Fibroblast of pulmonary artery (primary cell): Measurements from ENCODE around the gene ZNF28.
A peak's percentile ranks its signal among the peaks of the same experiment; 100 is the strongest.
"Not testable (repeated sequence)": the region's sequence is repeated elsewhere in the genome, so short reads cannot be mapped to it uniquely, and the experiment has no call there.

Experiments
- DNase-seq: peaks from one replicate; pipeline ENCODE4 v3.0.0-alpha.2; 2010; ENCODE audit warnings: low read depth
- H3K4me3 ChIP-seq: replicated peaks from 2 replicates; pipeline ENCODE4 v1.5.1; 2011; ENCODE audit warnings: low read depth, mild to moderate bottlenecking, control low read depth, low read length, moderate library complexity
- CTCF ChIP-seq: IDR thresholded peaks from 2 replicates; pipeline ENCODE4 v1.5.1; 2011; ENCODE audit warnings: mild to moderate bottlenecking, control low read depth, low read length, inconsistent platforms; ENCODE audit errors: missing control alignments

The ZNF28 gene

GRCh38 chr19:52809801-52810200, 11.6 kb downstream of the ZNF28 start:
- no peak overlapping the region for H3K4me3 ChIP-seq
- DNase-seq = no peak
- no peak for TF ChIP-seq CTCF

- not testable (repeated sequence) for H3K4me3 ChIP-seq, DNase-seq
Measured at GRCh38 chr19:52799950-52800640, 21.3 kb downstream of the ZNF28 start.

DNA sequence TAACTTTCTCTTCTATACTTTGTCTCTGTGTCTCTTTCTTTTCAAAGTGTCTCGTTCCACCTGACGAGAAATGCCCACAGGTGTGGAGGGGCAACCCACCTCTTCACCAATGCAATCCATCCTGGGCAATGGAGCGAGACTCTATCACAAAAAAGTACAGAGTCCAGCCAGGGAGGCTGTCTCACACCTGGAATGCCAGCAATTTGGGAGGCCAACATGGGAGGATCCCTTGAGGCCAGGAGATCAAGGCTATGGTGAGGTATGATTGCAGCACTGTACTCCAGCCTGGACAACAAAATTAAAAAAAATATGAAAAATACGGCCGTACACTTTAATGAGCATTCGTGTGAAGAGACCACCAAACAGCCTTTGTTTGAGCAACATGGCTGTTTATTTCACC, 32.0 kb downstream of the ZNF28 start:
- no peak for DNase-seq
- no peak overlapping the region for H3K4me3 ChIP-seq
- no peak for TF ChIP-seq CTCF

DNA sequence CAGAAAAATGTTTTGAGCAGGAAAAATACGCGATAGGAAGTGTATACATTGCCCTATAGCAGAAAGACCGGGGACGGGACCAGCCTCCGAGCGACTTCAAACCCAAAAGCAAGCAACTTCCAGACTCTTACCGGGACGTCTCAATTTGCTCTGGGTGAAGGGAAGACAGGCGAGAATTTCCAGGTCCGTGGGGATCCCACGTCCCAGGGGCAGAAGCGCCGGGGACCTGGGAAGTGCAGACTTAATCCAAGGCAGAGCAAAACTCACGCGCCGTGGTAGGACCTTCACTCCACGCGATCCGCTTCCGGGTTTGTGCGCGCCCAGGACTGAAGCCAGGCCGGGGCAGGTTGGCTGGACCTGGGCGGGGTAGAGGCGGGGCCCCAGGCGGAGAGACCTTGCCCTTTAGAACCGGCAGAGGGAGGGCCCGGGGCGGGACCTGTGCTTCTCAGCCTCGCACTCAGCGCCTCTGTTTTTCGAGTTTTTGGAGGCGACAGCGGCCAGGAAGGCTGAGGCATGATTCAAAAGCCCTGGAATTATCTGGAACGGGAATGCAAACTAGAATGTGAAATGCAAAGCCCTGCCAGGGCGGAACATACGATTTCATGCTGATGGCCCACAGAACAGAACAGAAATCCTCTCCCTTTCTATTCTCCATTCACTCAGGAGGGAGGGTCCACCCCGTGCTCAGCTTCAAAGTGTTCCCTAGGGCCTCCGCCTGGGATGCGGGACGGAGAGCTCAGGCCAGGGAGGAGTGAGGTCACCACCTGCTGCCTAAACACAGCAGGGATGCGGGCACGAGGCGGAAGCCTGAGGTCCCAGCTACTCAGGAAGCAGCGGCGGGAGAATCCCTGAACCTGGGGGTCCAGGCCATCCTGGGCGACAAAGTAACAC, 34.7 kb downstream of the ZNF28 start, which contains the start of gene ZNF600:
TSS of gene ZNF600 (minus strand) at position 328 of the 891 bp plus-strand sequence. CDS start 7,903 bp downstream, outside the sequence.
- peak; percentile 60 for DNase-seq
- H3K4me3 ChIP-seq = peak within 1 kb of the TSS; percentile 73

DNA sequence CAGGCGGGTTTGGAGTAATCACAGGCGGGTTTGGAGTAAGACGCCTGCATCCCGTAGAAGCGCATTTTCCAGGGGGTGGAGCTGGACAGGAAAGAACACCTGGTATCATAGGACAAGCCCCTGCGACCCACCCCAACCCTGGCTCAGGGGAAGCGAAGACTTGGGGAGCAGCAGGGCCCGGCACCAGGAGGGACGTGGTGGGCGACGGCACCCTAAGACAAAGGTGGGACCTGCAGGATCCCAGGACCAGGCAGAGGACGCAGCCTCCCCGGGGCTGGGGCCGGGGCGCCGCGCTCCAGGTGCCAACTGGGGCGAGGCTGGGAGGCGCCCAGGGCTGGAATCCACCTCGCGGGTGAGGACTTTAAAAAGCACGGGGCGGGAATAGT, 35.4 kb downstream of the ZNF28 start:
- TF ChIP-seq CTCF = no peak
- H3K4me3 ChIP-seq = peak overlapping the region; percentile 73
- DNase-seq = no peak

DNA sequence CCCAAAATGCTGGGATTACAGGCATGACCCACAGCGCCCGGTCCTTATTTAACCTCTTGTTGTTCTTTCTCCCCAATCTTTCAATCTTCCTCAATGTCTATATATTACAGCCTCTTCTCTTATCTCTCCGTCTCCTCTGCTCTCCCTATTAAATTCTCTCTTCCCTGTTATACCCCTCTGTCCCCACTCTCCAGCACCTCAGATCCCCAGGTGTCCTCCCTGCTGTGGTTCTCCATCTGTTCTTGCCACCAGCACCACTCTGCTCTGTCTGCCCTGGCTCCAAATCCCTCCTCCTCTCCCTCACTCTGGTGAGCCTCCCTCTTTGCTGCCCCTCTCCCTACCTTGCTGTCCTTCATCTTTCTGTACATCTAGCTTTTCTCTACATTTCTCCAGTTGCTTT, 35.9 kb downstream of the ZNF28 start:
- H3K4me3 ChIP-seq = no peak overlapping the region
- DNase-seq = no peak
- TF ChIP-seq CTCF = no peak

- not testable (repeated sequence) for H3K4me3 ChIP-seq, DNase-seq
Measured at GRCh38 chr19:52782864-52783263, 38.6 kb downstream of the ZNF28 start.

- no peak for TF ChIP-seq CTCF
- no peak for DNase-seq
- H3K4me3 ChIP-seq = no peak overlapping the region
Measured at GRCh38 chr19:52778811-52779210, 42.6 kb downstream of the ZNF28 start.

- not testable (repeated sequence) for DNase-seq, H3K4me3 ChIP-seq
Measured at GRCh38 chr19:52756447-52756846, 65.0 kb downstream of the ZNF28 start.
